K562 (cell line): Measurements from ENCODE around the gene TBR1. TPM values are rescaled to one million over a fixed set of nuclear protein-coding genes. Genes with fewer than 3 reads are reported as not detected.

Source experiments
- ATAC-seq: fragments of 200-7000 bp; cut with Tn5 transposase; 3 replicates; pipeline ENCODE4 v1.9.1; 2020; ENCODE audit warnings: moderate library complexity
- BruUV-seq: library from RNA; stranded (reverse); fragments of 400-500 nt; replicated peaks from 2 replicates; lab custom pipeline; 2021; lab: Mats Ljungman, UMichigan
- CTCF ChIA-PET: fragments of 300-600 bp; formaldehyde crosslinking; extraction: SDS; loops from one replicate; lab custom pipeline; 2021; ENCODE audit warnings: low intra/inter-chr PET ratio; lab: Yijun Ruan, JAX
- POLR2A ChIA-PET: fragments of 300-600, 350-650 bp; sonication (Branson Sonifier 250); formaldehyde crosslinking; extraction: SDS; loops from one replicate; lab custom pipeline; 2021; ENCODE audit warnings: antibody characterized with exemption, inconsistent platforms; lab: Yijun Ruan, JAX
- DNase-seq, 4 experiments: peaks; one replicate each; pipeline versions ENCODE4 v3.0.0 to v3.0.0-alpha.2; 2011 to 2018; ENCODE audit warnings: low spot score in 3 of 4, mixed read lengths in 3 of 4; ENCODE audit errors: extremely low read depth in 1 of 4
- FAIRE-seq: peaks from 2 replicates; lab custom pipeline; 2011; peaks lifted over from hg19 to GRCh38; lab: Jason Lieb, UNC
- H2AFZ ChIP-seq: 2 replicates; pipeline ENCODE4 v1.6.0; 2011; ENCODE audit warnings: low read depth, low read length, control low read depth, inconsistent platforms
- H3K27ac ChIP-seq: fragments of 200-600 bp; 3 replicates; pipeline ENCODE4 v1.8.0; 2011; ENCODE audit warnings: low read depth, mild to moderate bottlenecking, control low read depth, inconsistent platforms, low read length, moderate library complexity, mixed read lengths; ENCODE audit errors: extremely low read depth
- H3K27me3 ChIP-seq, 2 experiments: fragments of 300-600 bp in 1 of 2; 2 replicates in 1 of 2; 3 replicates in 1 of 2; pipeline versions ENCODE4 v1.6.0 to v1.8.0; 2011; ENCODE audit warnings: inconsistent platforms in 2 of 2, low read length in 2 of 2, mild to moderate bottlenecking in 1 of 2, mixed read lengths in 1 of 2, moderate library complexity in 1 of 2; ENCODE audit not compliant: control insufficient read depth in 2 of 2, insufficient read depth in 2 of 2
- H3K36me3 ChIP-seq: fragments of 300-600 bp; 3 replicates; pipeline ENCODE4 v1.8.0; 2011; ENCODE audit warnings: mild to moderate bottlenecking, low read length, inconsistent platforms; ENCODE audit not compliant: control insufficient read depth, insufficient read depth
- H3K4me1 ChIP-seq, 2 experiments: fragments of 200-600 bp in 1 of 2; replicated peaks in 1 of 2; 2 replicates in 1 of 2; 3 replicates in 1 of 2; pipeline versions ENCODE4 v1.5.1 to v1.8.0; 2011; ENCODE audit warnings: inconsistent platforms in 2 of 2, low read length in 2 of 2, mild to moderate bottlenecking in 1 of 2, mixed read lengths in 1 of 2, moderate library complexity in 1 of 2; ENCODE audit not compliant: control insufficient read depth in 2 of 2, insufficient read depth in 2 of 2
- H3K4me2 ChIP-seq: 2 replicates; pipeline ENCODE4 v1.6.1; 2011; ENCODE audit warnings: low read length, control low read depth, inconsistent platforms, mixed read lengths; ENCODE audit not compliant: insufficient read depth
- H3K4me3 ChIP-seq: fragments of 200-600 bp; sonication (generic), shearing (Covaris generic); 2 replicates; pipeline ENCODE4 v1.5.1; 2016; ENCODE audit warnings: control low read depth, inconsistent platforms
- H3K79me2 ChIP-seq: fragments of 200-600 bp; 3 replicates; pipeline ENCODE4 v1.8.0; 2011; ENCODE audit warnings: low read length, inconsistent platforms; ENCODE audit not compliant: control insufficient read depth, insufficient read depth
- H3K9ac ChIP-seq, 2 experiments: 2 replicates each; pipeline versions ENCODE4 v1.6.0 to v1.6.1; 2011; ENCODE audit warnings: low read depth in 2 of 2, low read length in 2 of 2, control low read depth in 1 of 2, inconsistent platforms in 1 of 2, mild to moderate bottlenecking in 1 of 2, mixed read lengths in 1 of 2; ENCODE audit not compliant: insufficient read depth in 1 of 2
- H3K9me1 ChIP-seq: one replicate; pipeline ENCODE4 v1.6.0; 2011; ENCODE audit warnings: inconsistent platforms, mild to moderate bottlenecking, low read length, moderate library complexity; ENCODE audit not compliant: control insufficient read depth, insufficient read depth
- H3K9me3 ChIP-seq: replicated peaks from 2 replicates; pipeline ENCODE4 v1.5.1; 2011; ENCODE audit warnings: low read depth, low read length, inconsistent platforms; ENCODE audit not compliant: control insufficient read depth, insufficient read depth
- H4K20me1 ChIP-seq: replicated peaks from 2 replicates; pipeline ENCODE4 v1.6.1; 2011; ENCODE audit warnings: low read length, inconsistent platforms, mixed read lengths; ENCODE audit not compliant: control insufficient read depth, insufficient read depth
- ARID3A ChIP-seq: IDR thresholded peaks from 2 replicates; pipeline ENCODE4 v1.6.1; 2012; ENCODE audit warnings: low read depth, low read length, improper control_type of control experiment, borderline replicate concordance
- CEBPB ChIP-seq: fragments of 450-650 bp; IDR thresholded peaks from 2 replicates; pipeline ENCODE4 v1.6.1; 2016; ENCODE audit warnings: missing genetic modification characterization, missing compliant biosample characterization
- COPS2 ChIP-seq: fragments of 450-650 bp; conservative IDR thresholded peaks from 2 replicates; pipeline ENCODE4 v1.6.1; 2016; ENCODE audit warnings: mild to moderate bottlenecking, moderate library complexity
- CREBBP ChIP-seq: IDR thresholded peaks from one replicate; pipeline ENCODE4 v1.6.1; 2012; ENCODE audit warnings: low read depth, mild to moderate bottlenecking, control low read depth, inconsistent platforms, low read length
- DACH1 ChIP-seq: fragments of 450-650 bp; IDR thresholded peaks from 2 replicates; pipeline ENCODE4 v1.6.1; 2018; ENCODE audit not compliant: partially characterized antibody
- HMGN3 ChIP-seq: IDR thresholded peaks from 2 replicates; pipeline ENCODE4 v1.6.1; 2011; ENCODE audit warnings: borderline replicate concordance, low read depth, mild to moderate bottlenecking, mixed read lengths, low read length; ENCODE audit not compliant: insufficient read length; ENCODE audit errors: extremely low read depth
- HMGXB4 ChIP-seq: sonication (generic); formaldehyde crosslinking; IDR thresholded peaks from 2 replicates; pipeline ENCODE4 v1.8.1; 2023; ENCODE audit warnings: mild to moderate bottlenecking, missing genetic modification reagents
- KLF16 ChIP-seq: IDR thresholded peaks from 2 replicates; pipeline ENCODE4 v1.6.1; 2016; ENCODE audit warnings: antibody characterized with exemption
- MBD2 ChIP-seq: sonication (generic); IDR thresholded peaks from 2 replicates; pipeline ENCODE4 v1.6.1; 2016; ENCODE audit warnings: low read depth, borderline replicate concordance
- MCM2 ChIP-seq: fragments of 450-650 bp; IDR thresholded peaks from 2 replicates; pipeline ENCODE4 v1.6.1; 2017; ENCODE audit warnings: low read depth, mild to moderate bottlenecking
- PHF8 ChIP-seq: fragments of 200-600 bp; sonication (generic); IDR thresholded peaks from 2 replicates; pipeline ENCODE4 v1.6.1; 2012; ENCODE audit warnings: mixed run types, mild to moderate bottlenecking, inconsistent platforms, low read length, moderate library complexity, borderline replicate concordance
- STAG1 ChIP-seq: sonication (generic); formaldehyde crosslinking; IDR thresholded peaks from 2 replicates; pipeline ENCODE4 v1.5.0; 2020; ENCODE audit warnings: missing genetic modification reagents, borderline replicate concordance
- THRAP3 ChIP-seq: fragments of 450-650 bp; IDR thresholded peaks from 2 replicates; pipeline ENCODE4 v1.6.1; 2016; ENCODE audit warnings: mild to moderate bottlenecking, inconsistent platforms, borderline replicate concordance
- ZFX ChIP-seq: sonication (generic); formaldehyde crosslinking; IDR thresholded peaks from 2 replicates; pipeline ENCODE4 v1.8.0; 2022; ENCODE audit warnings: mild to moderate bottlenecking, missing genetic modification reagents, moderate library complexity
- ZNF274 ChIP-seq: IDR thresholded peaks from 2 replicates; pipeline ENCODE4 v1.6.1; 2011; ENCODE audit warnings: low read depth, mild to moderate bottlenecking, low read length, moderate library complexity, borderline replicate concordance
- ZNF282 ChIP-seq: sonication (generic); formaldehyde crosslinking; IDR thresholded peaks from 2 replicates; pipeline ENCODE4 v1.8.1; 2023; ENCODE audit warnings: missing genetic modification reagents
- ZNF316 ChIP-seq: fragments of 450-650 bp; IDR thresholded peaks from 2 replicates; pipeline ENCODE4 v1.6.1; 2016
- ZNF511 ChIP-seq: sonication (generic); formaldehyde crosslinking; IDR thresholded peaks from 2 replicates; pipeline ENCODE4 v1.8.0; 2022; ENCODE audit warnings: mild to moderate bottlenecking, missing genetic modification reagents
- ZNF740 ChIP-seq, 3 experiments: fragments of 200-800 bp in 1 of 3; sonication (Bioruptor generic) in 1 of 3; sonication (generic) in 1 of 3; formaldehyde crosslinking in 1 of 3; IDR thresholded peaks; 2 replicates each; pipeline versions ENCODE4 v1.6.1 to v1.8.0; 2016 to 2022; ENCODE audit warnings: mild to moderate bottlenecking in 2 of 3, missing compliant biosample characterization in 2 of 3, missing genetic modification characterization in 2 of 3, missing genetic modification reagents in 1 of 3
- WGBS: fragments of 100-300 bp; shearing (Covaris generic); methylation state at CpG from one replicate; pipeline ENCODE4 v1.1.6; 2016; ENCODE audit warnings: low coverage, mixed read lengths; ENCODE audit not compliant: insufficient coverage; ENCODE audit errors: missing lambda C conversion rate; 5-methylcytosine and 5-hydroxymethylcytosine counted together
- in situ Hi-C: fragments of 300-500 bp; cut with MboI; formaldehyde crosslinking; loops from 4 replicates; pipeline ENCODE4 v1.15.0; 2018; ENCODE audit warnings: inconsistent platforms, mixed read lengths
- intact Hi-C: fragments of 100-400 bp; cut with micrococcal nuclease; formaldehyde crosslinking; loops from 2 replicates; pipeline ENCODE4 v1.14.2; 2022
- polyA plus RNA-seq, 8 experiments: library from polyadenylated mRNA; depleted of rRNA in 4 of 8; stranded (reverse) in 5 of 8; unstranded in 3 of 8; fragments of >200 nt; fragmentation: Nextera tagmentation in 2 of 8; fragmentation: Illumina TruSeq in 1 of 8; extraction: Ambion mirVana in 2 of 8; extraction: Trizol in 1 of 8; gene quantifications; 2 replicates each; pipeline versions ENCODE4 v1.2.1 to v1.2.3, GENCODE V29; 2011 to 2014; ENCODE audit warnings: inconsistent platforms in 1 of 8, missing spikeins in 1 of 8
- total RNA-seq, 7 experiments: library from RNA; depleted of rRNA in 6 of 7; stranded (reverse); fragments of >200 nt in 6 of 7; fragmentation: Illumina TruSeq in 2 of 7; extraction: Trizol in 2 of 7; gene quantifications; 2 replicates each; pipeline versions ENCODE4 v1.2.1 to v1.2.3, GENCODE V29; 2011 to 2021; ENCODE audit warnings: low replicate concordance in 1 of 7

TBR1 gene
- total and polyA plus RNA-seq, 9 of the 15 experiments (the other 6 are each of a cell fraction or from before 2014, with no cell fraction given): 0.01 to 0.09 TPM; not detected in 7

GRCh38 chr2:161400076-161400475 is 16.0 kb upstream of the TBR1 start (continued):
- no peak for TF ChIP-seq ARID3A
- TF ChIP-seq MCM2: no peak
- no peak for TF ChIP-seq KLF16
- TF ChIP-seq CEBPB: no peak
- TF ChIP-seq PHF8: no peak
- TF ChIP-seq COPS2: no peak
- no peak for TF ChIP-seq ZNF274
- no peak for TF ChIP-seq ZNF511 (CRISPR knock-in tag)
- no peak for TF ChIP-seq HMGN3
- no peak for TF ChIP-seq CREBBP

GRCh38 chr2:161402297-161402696 is 13.8 kb upstream of the TBR1 start:
- FAIRE-seq (no peak), DNase-seq (no peak), ATAC-seq (no peak)
- H3K27ac ChIP-seq: no peak overlapping the region
- intact Hi-C loops (no loop called here), in situ Hi-C loops (no loop called here)
- H3K27me3 ChIP-seq: no peaks in the 10 kb centered on the region
- ChIA-PET POLR2A (no interaction called here), CTCF (no interaction called here)
- H2AFZ ChIP-seq: no peak overlapping the region
- no peak overlapping the region for H3K4me2 ChIP-seq
- H3K9ac ChIP-seq: no peak overlapping the region
- no peaks in the 10 kb centered on the region for H3K79me2 ChIP-seq
- no TSS peak for BruUV-seq
- no peaks in the 10 kb centered on the region for H3K9me3 ChIP-seq
- WGBS: 73% methylated on average over 4 of the region's 4 CpGs
- H3K4me3 ChIP-seq: no peak overlapping the region
- H3K9me1 ChIP-seq: no peaks in the 10 kb centered on the region
- no peaks in the 10 kb centered on the region for H4K20me1 ChIP-seq
- peaks cover 64% of the 10 kb centered on the region for H3K36me3 ChIP-seq
- H3K4me1 ChIP-seq: no peaks in the 10 kb centered on the region
- no peak for TF ChIP-seq ZFX
- no peak for TF ChIP-seq ZNF282 (CRISPR knock-in tag)
- no peak for TF ChIP-seq ZNF740 (CRISPR knock-in tag; IDR thresholded peaks at IDR 0.05)
- TF ChIP-seq ZNF740 (tag; IDR thresholded peaks at IDR 0.05): no peak
- TF ChIP-seq HMGXB4 (CRISPR knock-in tag): no peak
- no peak for TF ChIP-seq MBD2
- no peak for TF ChIP-seq DACH1
- TF ChIP-seq STAG1 (CRISPR knock-in tag): no peak
- no peak for TF ChIP-seq THRAP3
- no peak for TF ChIP-seq ZNF316
